ENCODE measurements around the gene CDC5L. TPM values are rescaled to one million over a fixed set of nuclear protein-coding genes. Genes with fewer than 3 reads are reported as not detected.
"Not testable (repeated sequence)": the region's sequence is repeated elsewhere in the genome, so short reads cannot be mapped to it uniquely, and the experiment has no call there.

The CDC5L gene
- polyA plus RNA-seq, 4 donors: 31.5 to 48.6 (median 40.7) TPM

DNA sequence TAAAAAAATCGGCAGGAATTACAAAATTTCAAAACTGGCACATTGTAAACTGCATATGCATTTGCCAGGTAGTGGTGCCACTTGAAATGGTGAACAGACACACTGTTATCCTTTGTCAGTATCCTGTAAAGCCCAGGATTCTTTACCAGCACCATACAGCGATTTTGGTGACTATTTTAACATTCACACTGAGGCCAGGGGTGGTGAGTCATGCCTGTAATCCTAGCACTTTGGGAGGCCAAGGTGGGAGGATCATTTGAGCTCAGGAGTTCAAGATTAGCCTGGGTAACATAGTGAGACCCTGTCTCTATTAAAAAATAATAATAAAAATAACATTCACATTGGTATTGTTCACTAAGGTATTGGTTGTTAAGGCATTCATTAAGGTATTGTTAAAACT is 61.7 kb downstream of the CDC5L start:
- not testable (repeated sequence) for DNase-seq (ENCODE audit: low read depth in 4 of 4, low spot score in 3 of 4)

DNA sequence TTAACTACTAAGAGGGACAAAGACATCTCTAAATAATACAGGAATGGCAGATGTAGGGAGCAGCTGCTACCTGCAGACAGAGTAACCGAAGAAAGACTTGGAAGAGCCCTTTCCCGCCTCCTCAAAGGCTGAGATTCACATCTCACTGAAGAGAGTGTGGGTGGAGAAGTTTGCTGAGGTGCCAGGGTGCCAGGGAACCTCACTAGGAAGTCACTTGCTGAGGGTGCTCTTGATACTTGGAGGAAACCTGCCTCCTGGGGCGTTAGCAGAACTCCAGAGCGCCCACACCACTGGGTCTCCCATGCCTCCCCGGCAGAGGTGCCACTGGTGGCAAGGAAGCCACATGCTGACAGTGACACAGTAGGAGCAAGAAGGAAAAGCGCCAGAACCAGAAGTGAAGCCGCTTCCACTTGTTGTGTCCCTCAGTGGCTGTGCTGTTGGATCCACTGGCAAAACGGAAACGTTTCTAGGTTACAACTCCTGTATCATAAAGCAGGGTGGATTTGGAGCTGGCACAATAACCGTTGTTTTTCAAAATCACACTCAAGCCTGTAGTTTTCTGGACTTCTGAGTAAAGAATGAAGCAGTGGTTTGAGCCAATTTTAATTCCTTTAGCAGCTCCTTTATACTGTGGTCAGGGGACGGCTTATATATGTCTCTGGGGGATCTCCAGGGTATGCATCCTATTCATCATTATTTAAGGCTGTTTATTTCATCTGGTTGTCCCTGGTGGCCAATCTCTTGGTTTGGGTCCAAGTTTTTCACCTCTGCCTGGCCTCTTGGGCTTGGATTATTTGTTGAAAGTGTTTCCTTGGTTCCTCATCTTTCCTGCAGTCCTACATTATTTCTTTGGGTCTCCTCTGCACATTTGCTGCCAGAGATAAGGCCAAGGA is 64.5 kb downstream of the CDC5L start:
- DNase-seq (ENCODE audit: low read depth in 4 of 4, low spot score in 3 of 4): no peak

DNA sequence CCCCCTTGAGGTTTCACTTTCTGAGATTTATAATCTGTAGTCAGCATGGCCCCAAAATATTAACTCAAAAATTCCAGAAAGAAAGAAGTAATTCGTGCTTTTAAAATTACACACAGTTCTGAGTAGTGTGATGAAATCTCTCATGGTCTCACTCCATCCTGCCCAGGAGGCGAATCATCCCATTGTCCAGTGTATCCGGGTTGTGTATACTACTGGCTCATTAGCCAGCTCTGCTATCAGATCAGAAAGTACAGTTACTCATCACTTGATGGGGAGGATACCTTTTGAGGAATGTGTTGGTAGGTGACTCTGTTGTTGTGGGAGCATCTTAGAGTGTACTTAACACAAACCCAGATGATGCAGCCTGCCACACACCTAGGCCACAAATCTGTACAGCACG is 65.2 kb downstream of the CDC5L start:
- no peak for DNase-seq (ENCODE audit: low read depth in 4 of 4, low spot score in 3 of 4)

DNA sequence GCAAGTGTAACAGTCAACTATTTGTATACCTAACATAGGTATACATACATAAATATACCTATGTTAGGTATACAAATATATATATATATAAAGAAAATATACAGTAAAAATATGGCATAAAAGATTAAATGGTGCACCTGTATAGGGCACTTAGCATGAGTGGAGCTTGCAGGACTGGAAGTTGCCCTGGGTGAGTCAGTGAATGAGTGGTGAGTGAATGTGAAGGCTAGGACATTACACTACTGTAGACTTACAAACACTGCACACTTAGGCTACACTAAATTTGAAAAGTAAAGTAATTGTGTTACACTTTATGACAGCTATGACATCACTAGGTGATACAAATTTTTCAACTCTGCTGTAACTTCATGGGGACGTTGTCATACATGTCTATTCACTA is 65.6 kb downstream of the CDC5L start:
- DNase-seq (ENCODE audit: low read depth in 4 of 4, low spot score in 3 of 4): no peak

DNA sequence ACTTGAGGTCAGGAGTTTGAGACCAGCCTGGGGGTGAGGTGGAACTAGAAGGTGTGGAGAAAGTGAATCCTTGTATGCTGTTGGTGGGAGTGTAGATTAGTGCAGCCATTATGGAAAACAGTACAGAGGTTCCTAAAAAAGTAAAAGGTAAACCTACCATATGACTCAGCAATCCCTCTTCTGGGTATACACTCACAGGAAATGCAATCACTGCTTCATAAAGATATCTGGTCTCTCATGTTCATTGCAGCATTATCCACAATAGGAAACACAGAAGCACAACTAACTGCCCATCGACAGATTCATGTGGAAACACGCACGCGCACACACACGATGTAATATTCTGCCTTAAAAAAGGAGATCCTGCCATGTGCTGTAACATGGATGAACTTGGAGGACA is 66.7 kb downstream of the CDC5L start:
- DNase-seq (ENCODE audit: low read depth in 4 of 4, low spot score in 3 of 4): no peak

DNA sequence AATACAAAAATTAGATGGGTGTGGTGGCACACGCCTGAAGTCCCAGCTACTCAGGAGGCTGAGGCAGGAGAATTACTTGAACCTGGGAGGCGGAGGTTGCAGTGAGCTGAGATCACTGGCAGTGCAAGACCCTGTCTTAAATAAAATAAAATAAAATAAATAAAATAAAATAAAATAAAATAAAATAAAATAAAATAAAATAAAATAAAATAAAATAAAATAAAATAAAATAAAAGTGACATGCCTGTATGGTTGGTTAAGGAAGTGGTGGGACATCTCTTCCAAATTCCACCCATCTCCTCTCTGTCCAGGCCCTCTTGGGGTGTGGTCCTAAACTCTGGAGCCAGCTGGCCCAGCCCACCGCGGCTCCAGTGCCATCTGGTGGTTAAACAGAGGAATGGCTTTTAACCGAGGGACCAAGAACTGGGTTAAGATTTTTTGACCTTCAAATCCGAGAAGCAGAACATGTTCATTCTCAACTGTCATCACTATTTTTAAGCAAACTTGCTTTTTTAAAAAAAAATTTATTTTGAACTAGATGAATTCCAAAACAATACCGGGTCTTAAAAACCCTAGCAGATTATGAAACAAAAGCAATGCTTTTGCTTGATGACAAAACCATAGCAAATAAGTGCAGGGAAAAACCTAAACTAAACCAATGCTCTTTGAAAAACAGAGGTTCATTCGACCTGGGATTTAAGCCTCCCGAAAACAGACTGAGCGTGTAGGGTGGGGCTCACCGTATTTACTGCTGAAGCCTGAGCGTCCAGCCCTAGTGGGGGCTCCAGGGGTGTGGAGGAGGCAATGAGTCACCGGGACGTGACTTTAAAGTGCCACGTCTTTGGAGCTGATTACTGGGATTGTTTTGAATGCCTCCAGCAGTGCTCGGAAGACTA is 68.8 kb downstream of the CDC5L start:
- no peak for DNase-seq (ENCODE audit: low read depth in 4 of 4, low spot score in 3 of 4)

DNA sequence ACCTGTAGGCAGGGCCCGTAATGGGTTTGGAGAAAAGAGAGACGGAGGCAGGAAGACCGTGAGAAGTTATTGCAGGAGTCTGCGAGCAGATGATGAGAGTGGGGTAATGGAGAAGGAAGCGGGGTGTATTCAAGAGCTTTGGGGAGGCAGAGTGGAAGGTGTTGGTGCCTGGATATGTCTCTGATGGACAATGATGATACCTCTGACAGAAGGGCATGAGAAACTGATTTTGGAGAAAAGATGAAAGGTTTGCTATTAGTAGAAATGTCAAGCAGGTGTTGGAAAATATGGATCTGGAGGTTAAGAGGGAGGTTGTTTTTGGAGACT is 69.4 kb downstream of the CDC5L start:
- no peak for DNase-seq (ENCODE audit: low read depth in 4 of 4, low spot score in 3 of 4)

DNA sequence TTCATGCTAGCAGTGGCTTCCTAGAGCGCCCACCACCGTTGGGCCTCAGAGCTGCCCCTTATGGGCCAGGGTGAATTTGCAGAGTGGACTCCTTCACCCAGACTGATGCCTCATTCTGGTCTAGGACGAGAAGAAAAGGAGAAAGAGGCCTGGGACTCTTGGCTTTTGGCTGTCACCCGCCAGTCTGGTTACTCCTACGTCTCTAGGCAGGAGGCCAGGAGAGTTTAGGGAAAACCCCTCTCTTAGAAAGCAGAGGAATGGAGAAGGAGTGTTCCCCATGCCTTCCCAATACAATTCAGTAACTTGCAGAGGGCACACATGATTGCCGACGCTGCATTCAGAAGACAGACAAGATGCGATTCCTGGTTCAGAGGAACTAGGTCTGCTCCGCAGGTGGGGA is 70.1 kb downstream of the CDC5L start:
- no peak for DNase-seq (ENCODE audit: low read depth in 4 of 4, low spot score in 3 of 4)

DNA sequence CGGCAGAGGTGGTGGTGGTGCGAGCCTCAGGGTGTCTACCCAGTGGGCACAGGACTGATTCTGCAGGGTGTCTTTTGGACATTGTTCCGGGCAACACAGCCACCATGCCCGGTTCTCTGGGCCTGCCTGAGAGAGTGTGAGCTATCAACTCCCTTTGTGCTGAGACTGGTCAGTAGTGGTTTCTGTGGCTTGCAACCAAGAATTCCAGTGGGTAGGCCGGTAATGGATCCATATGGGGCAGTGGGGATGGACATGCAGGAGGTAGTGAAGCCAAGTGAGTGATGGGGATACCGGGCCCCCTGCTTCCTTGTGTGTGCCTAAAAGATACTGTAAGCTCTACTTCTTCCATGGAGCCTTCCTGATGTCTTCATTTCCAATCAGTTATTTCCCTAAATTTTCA is 71.0 kb downstream of the CDC5L start:
- DNase-seq (ENCODE audit: low read depth in 4 of 4, low spot score in 3 of 4): no peak

DNA sequence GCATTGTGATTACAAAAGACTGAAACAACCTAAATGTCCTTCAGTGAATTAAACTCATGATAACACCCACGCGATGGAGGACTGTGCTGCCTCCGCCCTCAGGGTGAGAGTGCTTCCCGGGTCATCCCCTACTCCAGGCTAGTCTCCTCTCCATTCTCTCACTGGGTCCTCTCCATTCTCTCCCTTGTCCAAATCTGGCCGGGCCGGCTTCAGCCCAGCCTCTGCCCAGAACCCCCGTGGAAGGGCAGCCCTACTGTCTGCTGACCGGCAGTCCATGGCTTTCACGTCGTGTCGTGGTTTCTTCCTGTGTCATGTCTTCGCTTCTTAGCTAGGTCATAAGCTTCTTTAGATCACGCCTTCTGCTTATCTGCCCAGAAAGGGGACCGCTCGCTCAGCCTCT is 74.8 kb downstream of the CDC5L start:
- DNase-seq (ENCODE audit: low read depth in 4 of 4, low spot score in 3 of 4): no peak

DNA sequence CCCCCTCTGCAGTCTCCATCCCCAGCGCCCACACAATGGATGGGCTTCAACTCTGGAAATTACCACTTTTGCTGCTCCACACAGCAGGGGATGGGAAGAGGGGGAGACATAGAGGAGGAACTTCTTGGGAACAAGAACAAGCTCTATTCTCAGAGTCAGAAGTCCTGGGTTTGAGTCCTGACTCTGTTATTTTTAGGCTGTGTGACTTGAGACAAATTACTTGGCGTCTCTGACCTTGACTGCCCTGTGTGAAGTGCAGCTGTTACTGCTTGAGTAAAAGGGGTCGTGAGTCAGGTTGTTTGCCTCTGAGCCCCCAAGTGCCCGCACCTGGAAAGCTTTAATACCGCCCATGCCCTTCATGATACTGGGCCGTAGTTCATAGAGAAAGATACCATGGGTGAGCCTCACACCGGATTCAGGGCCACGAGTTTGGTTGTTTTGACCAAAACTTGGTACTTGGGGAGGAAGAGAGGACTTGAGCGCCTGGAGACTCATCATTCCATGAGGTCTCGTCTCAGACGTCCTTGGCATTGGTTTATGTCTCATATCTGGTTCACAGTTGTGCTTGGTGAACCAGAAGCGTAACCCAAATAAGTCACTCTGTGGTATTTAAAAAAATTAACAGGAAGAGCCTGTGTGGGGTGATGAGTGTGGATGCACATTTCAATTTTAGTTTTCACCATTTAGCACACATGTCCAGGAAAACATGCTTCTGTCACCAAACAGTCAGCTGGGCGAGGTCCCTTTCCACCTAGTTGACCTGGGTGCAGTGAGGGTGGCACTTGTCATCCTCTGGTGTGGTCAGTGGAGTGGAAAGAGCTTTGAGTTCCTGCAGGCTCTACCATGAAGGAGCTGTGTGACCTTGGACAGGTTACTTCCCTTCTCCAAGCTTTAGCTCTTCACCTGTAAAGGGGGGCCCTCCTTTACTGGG is 75.6 kb downstream of the CDC5L start:
- DNase-seq (ENCODE audit: low read depth in 4 of 4, low spot score in 3 of 4): no peak

DNA sequence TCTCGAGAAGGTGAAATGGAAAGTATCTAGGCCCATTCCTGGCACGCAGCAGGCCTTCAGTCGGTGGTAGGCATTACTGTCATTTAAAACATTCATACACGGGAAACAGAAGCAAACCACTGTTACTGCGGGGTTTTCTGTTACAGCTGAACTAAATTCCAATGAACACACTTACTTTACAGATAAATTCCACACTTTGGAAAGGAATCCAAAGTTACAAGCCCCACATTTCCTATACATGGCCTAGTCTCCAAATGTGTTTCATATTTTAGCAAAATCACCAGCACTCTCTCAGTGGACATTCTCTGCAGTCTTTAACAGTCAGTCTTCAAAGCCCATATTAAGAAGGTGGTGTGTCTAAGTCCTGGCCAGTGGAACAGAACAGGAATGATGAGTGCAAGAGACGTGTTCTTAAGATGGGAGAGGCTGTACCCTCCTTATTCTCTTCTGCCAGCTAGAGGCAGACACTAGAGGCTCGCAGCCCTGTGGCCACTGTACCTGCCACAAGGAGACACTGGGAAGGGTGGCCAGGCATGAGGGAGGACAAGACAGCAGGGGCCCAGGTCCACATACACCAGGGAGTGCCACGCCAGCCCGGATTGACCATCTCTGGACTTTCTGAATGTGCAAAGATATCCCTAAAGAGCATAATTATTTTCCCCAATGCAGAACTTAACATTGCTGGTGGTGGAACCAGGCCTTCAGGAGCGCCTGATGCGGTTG is 76.4 kb downstream of the CDC5L start:
- no peak for DNase-seq (ENCODE audit: low read depth in 4 of 4, low spot score in 3 of 4)

DNA sequence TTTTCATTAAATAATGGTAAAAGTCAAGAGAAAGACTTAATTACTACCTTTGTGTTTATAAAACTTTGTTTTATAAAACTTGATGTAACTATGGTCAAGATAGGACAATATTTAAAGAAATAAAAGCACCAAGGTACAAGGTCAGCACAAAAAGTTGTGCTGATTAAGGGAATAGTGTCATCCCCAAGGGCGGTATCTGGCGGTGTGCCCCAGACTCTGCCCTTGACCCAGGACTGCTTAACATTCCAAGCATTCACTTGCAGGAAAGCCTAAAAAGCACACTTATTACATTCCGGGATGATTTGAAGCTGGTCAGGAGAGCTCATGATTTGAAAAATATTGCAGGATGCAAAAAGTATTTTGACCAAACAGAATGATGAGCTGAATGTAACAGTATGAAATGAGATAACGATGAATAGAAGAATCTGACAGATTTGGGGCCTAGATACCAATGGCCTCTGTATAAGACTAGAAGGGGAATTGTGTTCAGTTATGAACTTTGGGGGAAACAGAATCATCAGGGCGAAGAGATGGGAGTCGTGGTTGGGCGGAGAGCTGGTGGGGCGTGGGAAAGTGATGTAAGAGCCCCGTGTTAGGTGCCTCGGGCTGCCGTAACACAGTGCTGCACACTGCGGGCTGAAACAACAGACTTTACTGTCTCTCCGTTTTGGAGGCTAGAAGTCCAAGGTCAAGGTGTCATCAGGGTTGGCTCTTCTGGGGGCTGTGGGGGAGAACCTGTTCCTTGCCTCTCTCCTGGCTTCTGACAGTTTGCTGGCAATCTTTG is 77.2 kb downstream of the CDC5L start:
- no peak for DNase-seq (ENCODE audit: low read depth in 4 of 4, low spot score in 3 of 4)

DNA sequence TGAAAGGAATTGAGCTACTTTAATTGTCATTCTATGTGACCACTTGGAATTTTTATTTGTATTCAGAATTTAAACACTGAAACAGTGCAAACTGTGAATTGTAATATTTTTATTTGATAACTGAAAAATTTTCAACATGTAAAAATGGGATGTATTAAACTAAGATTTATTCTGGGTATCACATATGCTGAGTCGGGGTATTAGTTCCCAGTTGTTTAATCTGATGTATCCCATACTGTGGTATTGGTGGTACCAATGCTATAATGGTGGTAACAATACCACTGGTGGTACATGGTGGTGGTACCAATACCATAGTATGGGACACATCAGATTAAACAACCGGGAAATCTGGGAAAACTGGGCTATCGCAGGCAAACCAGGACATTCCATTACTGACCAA is 79.4 kb downstream of the CDC5L start:
- no peak for DNase-seq (ENCODE audit: low read depth in 4 of 4, low spot score in 3 of 4)

DNA sequence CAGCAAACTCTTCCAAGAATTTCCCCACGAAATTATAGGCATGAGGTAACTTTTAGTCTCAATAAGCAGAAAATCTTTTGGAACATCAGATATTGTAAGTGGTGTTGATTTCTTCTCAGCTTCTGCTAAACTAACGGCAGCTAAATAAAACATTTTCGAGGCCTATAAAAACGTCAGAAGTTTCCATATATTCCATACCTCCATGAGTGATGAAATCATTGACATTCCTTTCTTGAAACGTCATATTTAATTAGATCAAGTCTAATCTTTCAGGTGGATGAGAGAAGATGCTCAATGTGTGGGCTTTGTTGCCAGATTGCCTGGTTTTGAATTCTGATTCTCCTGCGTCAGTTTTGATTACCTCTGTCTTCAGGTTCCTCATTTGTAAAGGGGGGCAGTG is 81.3 kb downstream of the CDC5L start:
- no peak for DNase-seq (ENCODE audit: low read depth in 4 of 4, low spot score in 3 of 4)

DNA sequence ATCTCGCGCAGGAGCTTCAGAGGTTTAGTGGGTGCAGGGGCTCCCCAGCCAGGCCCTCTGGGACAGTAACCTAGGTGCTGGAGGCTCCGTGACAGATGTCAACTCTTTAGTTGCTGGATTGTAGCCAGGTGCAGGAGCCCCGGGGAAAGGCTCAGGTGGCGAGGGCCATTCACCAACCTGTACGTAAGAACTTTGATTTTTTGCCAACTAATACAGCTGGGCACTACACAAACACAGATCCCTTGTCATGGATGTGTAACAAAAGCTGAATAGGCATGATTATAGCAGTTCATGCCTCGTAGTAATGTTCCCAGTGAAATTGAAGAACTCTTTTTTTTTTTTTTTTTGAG is 82.6 kb downstream of the CDC5L start:
- DNase-seq (ENCODE audit: low read depth in 4 of 4, low spot score in 3 of 4): no peak

DNA sequence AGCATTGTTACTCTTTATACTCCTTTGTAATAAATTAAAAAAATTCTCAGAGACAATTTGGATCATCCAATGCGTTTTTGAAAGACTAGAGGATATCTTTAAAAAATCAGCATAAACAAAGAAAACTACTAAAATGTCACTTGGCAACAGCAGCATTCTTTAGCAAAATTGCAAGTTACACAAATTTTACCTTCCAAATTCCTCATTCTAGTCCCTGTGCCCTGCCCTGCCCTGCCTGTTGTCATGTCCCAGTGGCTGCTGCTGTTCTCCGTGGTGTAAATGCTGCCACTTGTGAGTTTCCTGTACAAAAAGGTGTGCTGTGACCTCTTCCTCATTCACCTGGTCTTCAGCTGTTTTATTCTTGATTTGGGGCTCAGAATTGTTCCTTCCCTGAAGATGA is 83.2 kb downstream of the CDC5L start:
- no peak for DNase-seq (ENCODE audit: low read depth in 4 of 4, low spot score in 3 of 4)

DNA sequence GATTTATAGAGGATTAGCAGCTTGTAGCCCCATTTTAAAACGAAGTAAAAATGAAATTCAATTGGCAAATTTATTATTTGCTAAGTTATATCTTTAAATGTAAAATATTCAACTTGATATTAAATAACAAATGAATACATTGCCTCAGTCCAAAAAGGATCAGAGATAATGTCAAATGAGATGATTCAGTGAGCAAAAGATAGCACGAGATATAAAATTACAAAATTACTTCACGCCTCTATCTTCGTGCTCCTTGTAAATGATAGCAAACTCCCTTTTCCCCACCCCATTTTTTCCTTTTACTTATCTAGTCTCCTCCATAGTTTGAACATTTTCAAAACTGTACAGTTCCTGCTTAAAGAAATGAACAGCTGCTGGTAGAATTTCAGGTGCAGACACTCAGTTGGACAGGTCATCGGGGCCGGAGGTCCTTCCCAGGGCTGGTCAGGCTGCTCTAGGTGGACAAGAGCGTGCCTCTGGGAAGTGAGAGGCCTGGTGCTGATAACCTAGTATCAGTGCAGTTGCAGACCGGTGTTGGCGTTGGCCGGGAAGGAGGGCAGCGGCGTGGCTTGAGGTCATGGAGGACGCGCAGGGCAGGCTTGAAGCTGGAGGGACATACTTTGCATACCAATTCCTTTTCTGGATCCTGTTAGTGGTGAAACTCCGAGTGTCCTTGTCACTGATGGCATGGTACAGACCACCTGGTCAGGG is 83.9 kb downstream of the CDC5L start:
- no peak for DNase-seq (ENCODE audit: low read depth in 4 of 4, low spot score in 3 of 4)
